SK-N-SH (cell line): ENCODE data around the gene IFITM5. TPM values are rescaled to one million over a fixed set of nuclear protein-coding genes. Genes with fewer than 3 reads are reported as not detected.
A peak's percentile ranks its signal among the peaks of the same experiment; 100 is the strongest.

Experiments
- CTCF ChIA-PET: fragments of 300-600, 350-600 bp; formaldehyde crosslinking; extraction: SDS; loops from one replicate; lab custom pipeline; 2021; lab: Yijun Ruan, JAX
- POLR2A ChIA-PET: fragments of 350-600 bp; sonication (Branson Sonifier 250); formaldehyde crosslinking; extraction: SDS; loops from one replicate; lab custom pipeline; 2020; ENCODE audit warnings: antibody characterized with exemption, inconsistent platforms; lab: Yijun Ruan, JAX
- DNase-seq: peaks from one replicate; pipeline ENCODE4 v3.0.0; 2012
- H2AFZ ChIP-seq: fragments of 200-600 bp; sonication (generic); 2 replicates; pipeline ENCODE4 v1.8.1; 2016; ENCODE audit warnings: antibody characterized with exemption, mild to moderate bottlenecking, low read depth
- H3F3A ChIP-seq: fragments of 200-600 bp; sonication (generic); replicated peaks from 2 replicates; pipeline ENCODE3; 2016; ENCODE audit warnings: antibody characterized with exemption, mild to moderate bottlenecking; ENCODE audit not compliant: insufficient read depth
- H3K27ac ChIP-seq, 2 experiments: fragments of 200-500 bp in 1 of 2; fragments of 200-600 bp in 1 of 2; sonication (Bioruptor generic) in 1 of 2; sonication (generic), shearing (Covaris generic) in 1 of 2; 2 replicates each; pipeline versions ENCODE4 v1.5.1 to v1.6.1; 2014 to 2016; ENCODE audit warnings: low read depth in 2 of 2, inconsistent platforms in 1 of 2, low read length in 1 of 2, mild to moderate bottlenecking in 1 of 2, mixed read lengths in 1 of 2
- H3K27me3 ChIP-seq: fragments of 200-600 bp; sonication (generic), shearing (Covaris generic); 2 replicates; pipeline ENCODE4 v1.6.1; 2016; ENCODE audit warnings: mixed run types; ENCODE audit not compliant: insufficient read depth
- H3K36me3 ChIP-seq, 2 experiments: fragments of 200-500 bp in 1 of 2; fragments of 200-600 bp in 1 of 2; sonication (Bioruptor generic) in 1 of 2; sonication (generic) in 1 of 2; replicated peaks in 1 of 2; 2 replicates each; pipeline versions ENCODE3 to v1.5.1; 2014 to 2016; ENCODE audit warnings: low read length in 1 of 2, mild to moderate bottlenecking in 1 of 2; ENCODE audit not compliant: insufficient read depth in 2 of 2, control insufficient read depth in 1 of 2
- H3K4me1 ChIP-seq, 2 experiments: fragments of 200-500 bp in 1 of 2; fragments of 200-600 bp in 1 of 2; sonication (Bioruptor generic) in 1 of 2; sonication (generic), shearing (Covaris generic) in 1 of 2; 2 replicates each; pipeline versions ENCODE4 v1.5.1 to v1.6.1; 2014 to 2016; ENCODE audit warnings: low read depth in 1 of 2, low read length in 1 of 2, mixed run types in 1 of 2; ENCODE audit not compliant: insufficient read depth in 2 of 2, control insufficient read depth in 1 of 2
- H3K4me2 ChIP-seq: fragments of 200-600 bp; sonication (generic), shearing (Covaris generic); 2 replicates; pipeline ENCODE4 v1.6.1; 2017; ENCODE audit warnings: mixed run types
- H3K4me3 ChIP-seq, 2 experiments: fragments of 200-500 bp in 1 of 2; fragments of 200-600 bp in 1 of 2; sonication (Bioruptor generic) in 1 of 2; sonication (generic), shearing (Covaris generic) in 1 of 2; 2 replicates each; pipeline versions ENCODE4 v1.5.1 to v1.8.1; 2014 to 2016; ENCODE audit warnings: low read depth in 2 of 2, inconsistent platforms in 1 of 2, low read length in 1 of 2, mild to moderate bottlenecking in 1 of 2, mixed read lengths in 1 of 2, moderate library complexity in 1 of 2
- H3K79me2 ChIP-seq: fragments of 200-600 bp; sonication (generic); 2 replicates; pipeline ENCODE4 v1.8.1; 2017; ENCODE audit warnings: mild to moderate bottlenecking; ENCODE audit not compliant: insufficient read depth
- H3K9ac ChIP-seq: fragments of 200-600 bp; sonication (generic); 2 replicates; pipeline ENCODE4 v1.6.1; 2017; ENCODE audit warnings: mixed run types
- H3K9me2 ChIP-seq: fragments of 200-600 bp; sonication (generic); 2 replicates; pipeline ENCODE4 v1.6.1; 2017; ENCODE audit warnings: mixed run types
- H3K9me3 ChIP-seq: fragments of 200-600 bp; sonication (generic); 2 replicates; pipeline ENCODE4 v1.6.1; 2017; ENCODE audit warnings: mixed run types, mild to moderate bottlenecking, moderate library complexity
- H4K20me1 ChIP-seq: fragments of 200-600 bp; sonication (generic); 2 replicates; pipeline ENCODE4 v1.6.1; 2017; ENCODE audit warnings: mild to moderate bottlenecking, mixed run types; ENCODE audit not compliant: insufficient read depth
- ELF1 ChIP-seq: IDR thresholded peaks from 2 replicates; pipeline ENCODE4 v1.4.0; 2012
- EP300 ChIP-seq, 2 experiments: IDR thresholded peaks; 2 replicates each; pipeline versions ENCODE4 v1.4.0 to v1.6.1; 2012; ENCODE audit warnings: borderline replicate concordance in 1 of 2, low read depth in 1 of 2, low read length in 1 of 2
- JUND ChIP-seq: IDR thresholded peaks from 2 replicates; pipeline ENCODE4 v1.4.0; 2012
- POLR2AphosphoS5 ChIP-seq: IDR thresholded peaks from 2 replicates; pipeline ENCODE4 v1.6.1; 2012; ENCODE audit warnings: low read depth, low read length
- TAF1 ChIP-seq: IDR thresholded peaks from 2 replicates; pipeline ENCODE4 v1.6.1; 2012; ENCODE audit warnings: low read depth, mild to moderate bottlenecking, low read length, moderate library complexity, borderline replicate concordance
- WGBS: methylation state at CpG from one replicate; pipeline ENCODE4 v1.1.6; 2017; ENCODE audit warnings: low lambda C conversion rate; 5-methylcytosine and 5-hydroxymethylcytosine counted together
- polyA plus RNA-seq, 3 experiments: library from polyadenylated mRNA; depleted of rRNA; stranded (reverse); fragments of >200 nt; gene quantifications; 2 replicates each; pipeline ENCODE4 v1.2.3, GENCODE V29; 2012
- TF ChIP-seq, protein P1 (sequence below): IDR thresholded peaks from 2 replicates; pipeline ENCODE4 v1.6.1; 2012; ENCODE audit warnings: mild to moderate bottlenecking, low read depth, low read length, moderate library complexity
- TF ChIP-seq, protein P2 (sequence below): fragments of 150-350 bp; IDR thresholded peaks from 2 replicates; pipeline ENCODE4 v1.6.1; 2017; ENCODE audit warnings: antibody characterized with exemption, low read length, low read depth, borderline replicate concordance
- TF ChIP-seq, protein P3 (sequence below): fragments of 200-600 bp; sonication (generic); IDR thresholded peaks from 2 replicates; pipeline ENCODE4 v1.6.1; 2017; ENCODE audit warnings: antibody characterized with exemption, mild to moderate bottlenecking, moderate library complexity
- TF ChIP-seq, protein P4 (sequence below): fragments of 150-350 bp; IDR thresholded peaks from 2 replicates; pipeline ENCODE4 v1.6.1; 2016; ENCODE audit warnings: mild to moderate bottlenecking, low read depth, low read length

IFITM5 gene
- polyA plus RNA-seq, 1 of the 3 experiments (the other 2 are of a cell fraction): not detected

DNA sequence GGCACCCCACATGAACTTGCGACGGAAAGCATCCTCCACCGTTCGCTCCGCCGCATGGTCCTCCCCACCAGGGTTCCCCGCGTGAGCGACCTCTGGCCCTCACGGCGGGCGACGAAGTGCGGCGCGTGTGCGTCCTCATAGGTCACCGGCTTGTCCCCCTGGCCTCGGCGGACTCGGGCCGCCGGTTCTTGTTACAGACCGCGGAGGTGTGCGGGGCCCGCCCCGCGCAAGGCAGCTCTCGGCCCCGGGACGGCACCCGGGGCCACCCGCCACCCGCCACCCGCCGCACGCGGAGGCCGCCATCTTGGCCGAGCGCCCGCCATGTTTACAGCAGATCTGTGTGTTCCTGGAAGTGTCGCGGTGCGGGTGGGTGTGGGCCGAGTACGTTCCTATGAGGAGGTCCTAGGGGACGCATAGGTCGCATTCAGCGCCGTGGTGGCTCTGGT lies 4.8 kb upstream of the IFITM5 start (continued):
- TF ChIP-seq, protein P1, sequence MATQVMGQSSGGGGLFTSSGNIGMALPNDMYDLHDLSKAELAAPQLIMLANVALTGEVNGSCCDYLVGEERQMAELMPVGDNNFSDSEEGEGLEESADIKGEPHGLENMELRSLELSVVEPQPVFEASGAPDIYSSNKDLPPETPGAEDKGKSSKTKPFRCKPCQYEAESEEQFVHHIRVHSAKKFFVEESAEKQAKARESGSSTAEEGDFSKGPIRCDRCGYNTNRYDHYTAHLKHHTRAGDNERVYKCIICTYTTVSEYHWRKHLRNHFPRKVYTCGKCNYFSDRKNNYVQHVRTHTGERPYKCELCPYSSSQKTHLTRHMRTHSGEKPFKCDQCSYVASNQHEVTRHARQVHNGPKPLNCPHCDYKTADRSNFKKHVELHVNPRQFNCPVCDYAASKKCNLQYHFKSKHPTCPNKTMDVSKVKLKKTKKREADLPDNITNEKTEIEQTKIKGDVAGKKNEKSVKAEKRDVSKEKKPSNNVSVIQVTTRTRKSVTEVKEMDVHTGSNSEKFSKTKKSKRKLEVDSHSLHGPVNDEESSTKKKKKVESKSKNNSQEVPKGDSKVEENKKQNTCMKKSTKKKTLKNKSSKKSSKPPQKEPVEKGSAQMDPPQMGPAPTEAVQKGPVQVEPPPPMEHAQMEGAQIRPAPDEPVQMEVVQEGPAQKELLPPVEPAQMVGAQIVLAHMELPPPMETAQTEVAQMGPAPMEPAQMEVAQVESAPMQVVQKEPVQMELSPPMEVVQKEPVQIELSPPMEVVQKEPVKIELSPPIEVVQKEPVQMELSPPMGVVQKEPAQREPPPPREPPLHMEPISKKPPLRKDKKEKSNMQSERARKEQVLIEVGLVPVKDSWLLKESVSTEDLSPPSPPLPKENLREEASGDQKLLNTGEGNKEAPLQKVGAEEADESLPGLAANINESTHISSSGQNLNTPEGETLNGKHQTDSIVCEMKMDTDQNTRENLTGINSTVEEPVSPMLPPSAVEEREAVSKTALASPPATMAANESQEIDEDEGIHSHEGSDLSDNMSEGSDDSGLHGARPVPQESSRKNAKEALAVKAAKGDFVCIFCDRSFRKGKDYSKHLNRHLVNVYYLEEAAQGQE: no peak

DNA sequence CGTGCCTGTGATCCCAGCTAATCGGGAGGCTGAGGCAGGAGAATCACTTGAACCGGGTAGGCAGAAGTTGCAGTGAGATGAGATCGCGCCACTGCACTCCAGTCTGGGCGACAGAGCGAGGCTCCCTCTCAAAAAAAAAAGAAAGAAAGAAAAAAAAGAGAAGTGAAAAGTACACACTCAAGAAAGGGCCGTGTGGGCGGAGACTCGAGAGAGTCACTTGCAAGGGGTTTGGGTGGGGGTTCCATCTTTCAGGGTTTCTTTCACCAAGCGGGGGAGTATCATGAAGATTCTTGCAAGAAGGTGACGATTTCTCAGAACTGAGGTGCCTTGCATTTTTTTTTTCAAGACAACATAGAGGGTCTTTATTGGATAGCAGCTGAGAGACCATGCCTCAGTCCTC lies 4.0 kb upstream of the IFITM5 start:
- H3K4me1 ChIP-seq: peaks cover 0 to 3% of the 10 kb centered on the region in 2 experiments; a peak in 1 of 4 replicates
- no peak for DNase-seq
- no peak overlapping the region for H3K27ac ChIP-seq
- H3K36me3 ChIP-seq: no peaks in the 10 kb centered on the region
- TF ChIP-seq TAF1 (no peak), EP300 (IDR thresholded peaks at IDR 0.05; ENCODE audit: borderline replicate concordance in 1 of 2, low read depth in 1 of 2, low read length in 1 of 2) (no peak), POLR2AphosphoS5 (no peak), JUND (no peak), ELF1 (no peak)
- no peaks in the 10 kb centered on the region for H3K9me3 ChIP-seq
- no peak overlapping the region for H3K4me3 ChIP-seq
- H3K4me2 ChIP-seq: no peak overlapping the region
- H3K79me2 ChIP-seq: no peaks in the 10 kb centered on the region
- H2AFZ ChIP-seq: no peak overlapping the region
- H3F3A ChIP-seq: peaks cover 4% of the 10 kb centered on the region
- ChIA-PET POLR2A (no interaction called here), CTCF (no interaction called here)
- no peaks in the 10 kb centered on the region for H4K20me1 ChIP-seq
- H3K9ac ChIP-seq: no peak overlapping the region
- 84% methylated on average over 12 of the region's 12 CpGs for WGBS
- no peaks in the 10 kb centered on the region for H3K9me2 ChIP-seq
- no peaks in the 10 kb centered on the region for H3K27me3 ChIP-seq

DNA sequence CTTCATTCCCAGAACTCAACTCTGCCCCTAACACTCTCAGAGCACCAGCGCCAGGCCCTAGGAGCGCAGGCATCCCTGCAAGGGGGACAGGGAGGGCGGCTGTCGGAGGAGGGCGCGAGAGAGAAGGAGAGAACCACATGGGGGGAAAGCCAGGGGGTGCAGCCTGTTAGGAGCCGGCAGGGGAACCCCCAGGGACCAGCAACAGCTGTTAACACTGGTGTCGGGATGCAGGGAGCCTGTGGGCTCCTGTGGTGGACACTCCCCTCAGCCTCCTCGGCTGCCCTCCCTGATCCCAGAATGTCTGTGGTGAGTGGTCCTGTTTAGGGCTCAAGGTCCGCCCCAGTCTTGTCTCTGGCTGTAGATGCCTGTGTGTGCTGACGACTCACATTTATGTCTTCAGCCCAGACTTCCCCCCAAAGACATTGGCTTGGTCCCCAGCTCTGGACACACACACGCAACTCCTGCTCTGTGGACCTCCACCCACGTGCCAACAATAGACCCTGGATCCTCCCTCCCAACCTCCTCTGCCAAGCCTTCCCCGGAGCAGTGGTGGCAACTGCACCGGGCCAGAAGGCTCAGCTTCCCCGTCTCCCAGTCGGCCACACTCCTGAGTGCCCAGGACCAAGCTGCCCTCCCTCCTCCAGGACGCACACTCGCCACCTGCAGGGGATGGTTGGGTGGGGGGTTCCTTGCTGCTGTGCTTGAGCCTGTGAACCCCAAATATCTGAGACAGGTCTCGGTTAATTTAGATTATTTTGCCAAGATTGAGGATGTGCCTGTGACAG lies 817 bp upstream of the IFITM5 start:
- Histone ChIP-seq H3K79me2 (no peaks in the 10 kb centered on the region), H3K9me2 (no peaks in the 10 kb centered on the region), H3K36me3 (no peaks in the 10 kb centered on the region), H3K9me3 (no peaks in the 10 kb centered on the region), H3K4me2 (no peak overlapping the region), H3K9ac (no peak overlapping the region), H3K4me3 (no peak overlapping the region), H4K20me1 (no peaks in the 10 kb centered on the region), H3K27me3 (no peaks in the 10 kb centered on the region), H3K4me1 (no peaks in the 10 kb centered on the region; a peak in 1 of 4 replicates), H3F3A (peaks cover 4% of the 10 kb centered on the region), H3K27ac (no peak overlapping the region), H2AFZ (no peak overlapping the region)
- TF ChIP-seq, protein P2, sequence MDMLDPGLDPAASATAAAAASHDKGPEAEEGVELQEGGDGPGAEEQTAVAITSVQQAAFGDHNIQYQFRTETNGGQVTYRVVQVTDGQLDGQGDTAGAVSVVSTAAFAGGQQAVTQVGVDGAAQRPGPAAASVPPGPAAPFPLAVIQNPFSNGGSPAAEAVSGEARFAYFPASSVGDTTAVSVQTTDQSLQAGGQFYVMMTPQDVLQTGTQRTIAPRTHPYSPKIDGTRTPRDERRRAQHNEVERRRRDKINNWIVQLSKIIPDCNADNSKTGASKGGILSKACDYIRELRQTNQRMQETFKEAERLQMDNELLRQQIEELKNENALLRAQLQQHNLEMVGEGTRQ: no peak
- no peak for TF ChIP-seq POLR2AphosphoS5
- TF ChIP-seq, protein P3, sequence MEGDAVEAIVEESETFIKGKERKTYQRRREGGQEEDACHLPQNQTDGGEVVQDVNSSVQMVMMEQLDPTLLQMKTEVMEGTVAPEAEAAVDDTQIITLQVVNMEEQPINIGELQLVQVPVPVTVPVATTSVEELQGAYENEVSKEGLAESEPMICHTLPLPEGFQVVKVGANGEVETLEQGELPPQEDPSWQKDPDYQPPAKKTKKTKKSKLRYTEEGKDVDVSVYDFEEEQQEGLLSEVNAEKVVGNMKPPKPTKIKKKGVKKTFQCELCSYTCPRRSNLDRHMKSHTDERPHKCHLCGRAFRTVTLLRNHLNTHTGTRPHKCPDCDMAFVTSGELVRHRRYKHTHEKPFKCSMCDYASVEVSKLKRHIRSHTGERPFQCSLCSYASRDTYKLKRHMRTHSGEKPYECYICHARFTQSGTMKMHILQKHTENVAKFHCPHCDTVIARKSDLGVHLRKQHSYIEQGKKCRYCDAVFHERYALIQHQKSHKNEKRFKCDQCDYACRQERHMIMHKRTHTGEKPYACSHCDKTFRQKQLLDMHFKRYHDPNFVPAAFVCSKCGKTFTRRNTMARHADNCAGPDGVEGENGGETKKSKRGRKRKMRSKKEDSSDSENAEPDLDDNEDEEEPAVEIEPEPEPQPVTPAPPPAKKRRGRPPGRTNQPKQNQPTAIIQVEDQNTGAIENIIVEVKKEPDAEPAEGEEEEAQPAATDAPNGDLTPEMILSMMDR: no peak
- TF ChIP-seq, protein P4, sequence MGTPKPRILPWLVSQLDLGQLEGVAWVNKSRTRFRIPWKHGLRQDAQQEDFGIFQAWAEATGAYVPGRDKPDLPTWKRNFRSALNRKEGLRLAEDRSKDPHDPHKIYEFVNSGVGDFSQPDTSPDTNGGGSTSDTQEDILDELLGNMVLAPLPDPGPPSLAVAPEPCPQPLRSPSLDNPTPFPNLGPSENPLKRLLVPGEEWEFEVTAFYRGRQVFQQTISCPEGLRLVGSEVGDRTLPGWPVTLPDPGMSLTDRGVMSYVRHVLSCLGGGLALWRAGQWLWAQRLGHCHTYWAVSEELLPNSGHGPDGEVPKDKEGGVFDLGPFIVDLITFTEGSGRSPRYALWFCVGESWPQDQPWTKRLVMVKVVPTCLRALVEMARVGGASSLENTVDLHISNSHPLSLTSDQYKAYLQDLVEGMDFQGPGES: no peak
- DNase-seq: peak; percentile 66
- 11% methylated on average over 7 of the region's 20 CpGs for WGBS
- ChIA-PET CTCF (interaction anchor here (0.7 to 1.0 kb wide), 3 partner anchors 12 to 17 kb away, joined by 3 to 4 read pairs (median 3); no protein-coding TSS in a partner anchor), POLR2A (no interaction called here)
